Suprapubic skin (tissue), 4 donors: ENCODE results near the gene MOB1B. TPM values are rescaled to one million over a fixed set of nuclear protein-coding genes. Genes with fewer than 3 reads are reported as not detected.

ENCODE experiments used
- DNase-seq, 2 donors: peaks; one replicate each; pipeline ENCODE4 v3.0.0-alpha.2; 2019; ENCODE audit warnings: low spot score in 2 of 2
- H3K27ac ChIP-seq: fragments of 200-600 bp; sonication (generic); one replicate; pipeline ENCODE4 v1.5.1; 2019
- H3K27me3 ChIP-seq: fragments of 200-600 bp; sonication (generic); one replicate; pipeline ENCODE4 v1.5.1; 2019
- H3K36me3 ChIP-seq: fragments of 200-600 bp; sonication (generic); one replicate; pipeline ENCODE4 v1.5.1; 2019
- H3K4me1 ChIP-seq: fragments of 200-600 bp; sonication (generic); one replicate; pipeline ENCODE4 v1.5.1; 2019
- H3K4me3 ChIP-seq: fragments of 200-600 bp; sonication (generic); one replicate; pipeline ENCODE4 v1.5.1; 2019; ENCODE audit warnings: mild to moderate bottlenecking
- H3K9me3 ChIP-seq: fragments of 200-600 bp; sonication (generic); one replicate; pipeline ENCODE4 v1.5.1; 2019
- EP300 ChIP-seq: sonication (generic); formaldehyde crosslinking; IDR thresholded peaks from one replicate; pipeline ENCODE4 v1.6.1; 2017; ENCODE audit warnings: antibody characterized with exemption
- POLR2A ChIP-seq, 2 donors: fragments of 450-650 bp; IDR thresholded peaks; one replicate each; pipeline ENCODE4 v1.6.1; 2017; ENCODE audit warnings: antibody characterized with exemption in 2 of 2, mild to moderate bottlenecking in 2 of 2, moderate library complexity in 2 of 2
- POLR2AphosphoS5 ChIP-seq, 3 donors: sonication (generic); formaldehyde crosslinking; IDR thresholded peaks; one replicate each; pipeline ENCODE4 v1.6.1; 2017; ENCODE audit warnings: antibody characterized with exemption in 3 of 3
- WGBS: methylation state at CpG from one replicate; pipeline ENCODE4 v1.1.5; 2018; 5-methylcytosine and 5-hydroxymethylcytosine counted together
- total RNA-seq, 4 donors: library from RNA; depleted of rRNA; stranded (reverse); fragments of >200 nt; gene quantifications; one replicate each; pipeline ENCODE4 v1.1.0, GENCODE V29; 2016
- TF ChIP-seq, protein P1 (sequence below), 2 donors: fragments of 200-600 bp in 1 of 2; fragments of 450-650 bp in 1 of 2; sonication (generic) in 1 of 2; IDR thresholded peaks; one replicate each; pipeline ENCODE4 v1.5.1; 2016 to 2019; ENCODE audit warnings: antibody characterized with exemption in 2 of 2, mild to moderate bottlenecking in 1 of 2, moderate library complexity in 1 of 2

MOB1B gene
- total RNA-seq, 4 donors from 2014 or later: 9.5 to 20.8 (median 15.0) TPM

GRCh38 chr4:70948665-70949260 lies 46.6 kb downstream of the MOB1B start:
- Histone ChIP-seq H3K9me3 (no peaks in the 10 kb centered on the region), H3K27me3 (no peaks in the 10 kb centered on the region)

GRCh38 chr4:70954032-70954431 lies 51.9 kb downstream of the MOB1B start:
- no peak for DNase-seq
- Histone ChIP-seq H3K4me3 (no peak overlapping the region), H3K27ac (no peak overlapping the region), H3K27me3 (no peaks in the 10 kb centered on the region), H3K4me1 (no peaks in the 10 kb centered on the region), H3K36me3 (no peaks in the 10 kb centered on the region), H3K9me3 (no peaks in the 10 kb centered on the region)
- no peak for TF ChIP-seq POLR2A (IDR thresholded peaks at IDR 0.05)
- TF ChIP-seq, protein P1, sequence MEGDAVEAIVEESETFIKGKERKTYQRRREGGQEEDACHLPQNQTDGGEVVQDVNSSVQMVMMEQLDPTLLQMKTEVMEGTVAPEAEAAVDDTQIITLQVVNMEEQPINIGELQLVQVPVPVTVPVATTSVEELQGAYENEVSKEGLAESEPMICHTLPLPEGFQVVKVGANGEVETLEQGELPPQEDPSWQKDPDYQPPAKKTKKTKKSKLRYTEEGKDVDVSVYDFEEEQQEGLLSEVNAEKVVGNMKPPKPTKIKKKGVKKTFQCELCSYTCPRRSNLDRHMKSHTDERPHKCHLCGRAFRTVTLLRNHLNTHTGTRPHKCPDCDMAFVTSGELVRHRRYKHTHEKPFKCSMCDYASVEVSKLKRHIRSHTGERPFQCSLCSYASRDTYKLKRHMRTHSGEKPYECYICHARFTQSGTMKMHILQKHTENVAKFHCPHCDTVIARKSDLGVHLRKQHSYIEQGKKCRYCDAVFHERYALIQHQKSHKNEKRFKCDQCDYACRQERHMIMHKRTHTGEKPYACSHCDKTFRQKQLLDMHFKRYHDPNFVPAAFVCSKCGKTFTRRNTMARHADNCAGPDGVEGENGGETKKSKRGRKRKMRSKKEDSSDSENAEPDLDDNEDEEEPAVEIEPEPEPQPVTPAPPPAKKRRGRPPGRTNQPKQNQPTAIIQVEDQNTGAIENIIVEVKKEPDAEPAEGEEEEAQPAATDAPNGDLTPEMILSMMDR (IDR thresholded peaks at IDR 0.05): no peak
- no peak for TF ChIP-seq POLR2AphosphoS5 (IDR thresholded peaks at IDR 0.05)
- no peak for TF ChIP-seq EP300
- 100% methylated on average over 1 of the region's 1 CpG for WGBS

More at GRCh38 chr4:70948665-70949260, 46.6 kb downstream of the MOB1B start:
- H3K4me1 ChIP-seq: no peaks in the 10 kb centered on the region
- no peak overlapping the region for H3K27ac ChIP-seq
- H3K36me3 ChIP-seq: no peaks in the 10 kb centered on the region
- no peak overlapping the region for H3K4me3 ChIP-seq
- 86% methylated on average over 5 of the region's 5 CpGs for WGBS
- DNase-seq: no peak
- no peak for TF ChIP-seq EP300

DNA sequence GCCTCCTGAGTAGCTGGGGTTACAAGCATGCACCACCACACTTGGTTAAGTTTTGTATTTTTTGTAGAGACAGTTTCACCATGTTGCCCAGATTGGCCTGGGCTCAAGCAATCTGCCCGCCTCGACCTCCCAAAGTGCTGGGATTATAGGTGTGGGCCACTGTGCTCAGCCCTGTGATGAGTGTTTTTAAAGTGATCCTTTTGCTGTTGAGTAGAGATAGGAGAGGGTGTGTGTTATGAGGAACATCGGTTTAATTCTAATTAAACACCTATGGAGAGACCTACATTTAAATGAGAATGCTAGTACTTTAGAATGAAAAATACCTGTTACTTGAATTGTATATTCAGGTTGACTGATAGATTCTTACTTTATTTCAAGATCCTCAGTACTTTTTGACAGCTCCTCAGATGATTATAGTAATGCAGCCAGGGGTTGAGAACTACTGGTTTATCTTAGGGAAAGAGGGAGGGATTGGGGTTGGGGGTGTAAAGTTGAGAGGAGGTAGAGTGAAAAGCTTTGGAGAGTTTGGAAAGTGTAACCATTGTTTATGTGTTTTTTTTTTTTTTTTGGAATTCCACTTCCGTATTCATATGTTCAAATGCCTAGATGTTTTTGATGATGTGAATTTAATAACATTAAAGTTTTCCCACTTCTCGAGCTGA lies 54.5 kb downstream of the MOB1B start:
- no peak for TF ChIP-seq POLR2AphosphoS5 (IDR thresholded peaks at IDR 0.05)
- no peak for TF ChIP-seq EP300
- TF ChIP-seq POLR2A (IDR thresholded peaks at IDR 0.05): no peak
- TF ChIP-seq, protein P1 (IDR thresholded peaks at IDR 0.05): no peak
- no peaks in the 10 kb centered on the region for H3K27me3 ChIP-seq
- no peaks in the 10 kb centered on the region for H3K9me3 ChIP-seq
- H3K4me1 ChIP-seq: no peaks in the 10 kb centered on the region
- peaks cover 4% of the 10 kb centered on the region for H3K36me3 ChIP-seq
- DNase-seq: no peak
- no peak overlapping the region for H3K27ac ChIP-seq
- 89% methylated on average over 5 of the region's 5 CpGs for WGBS
- no peak overlapping the region for H3K4me3 ChIP-seq

- DNase-seq: no peak
- H3K27ac ChIP-seq: no peak overlapping the region
Observed at GRCh38 chr4:70958681-70959080, 56.5 kb downstream of the MOB1B start.

DNA sequence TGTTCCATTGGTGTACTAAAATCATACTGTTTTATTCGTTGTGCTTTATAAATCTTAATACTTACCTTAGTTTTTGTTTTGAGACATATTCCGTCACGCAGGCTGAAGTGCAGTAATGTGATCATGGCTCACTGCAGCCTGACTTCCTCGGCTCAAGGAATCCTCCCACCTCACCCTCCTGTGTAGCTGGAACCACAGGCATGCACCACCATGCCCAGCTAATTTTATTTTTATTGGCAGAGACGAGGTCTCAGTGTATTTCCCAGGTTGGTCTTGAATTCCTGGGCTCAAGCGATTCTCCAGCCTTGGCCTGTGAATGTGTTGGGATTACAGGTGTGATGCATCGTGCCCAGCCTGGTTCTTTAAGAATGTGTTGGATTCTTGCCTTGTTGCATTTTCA lies 66.9 kb downstream of the MOB1B start:
- no peaks in the 10 kb centered on the region for H3K27me3 ChIP-seq
- H3K4me1 ChIP-seq: no peaks in the 10 kb centered on the region
- no peak overlapping the region for H3K27ac ChIP-seq
- H3K36me3 ChIP-seq: peaks cover 6% of the 10 kb centered on the region
- no peak overlapping the region for H3K4me3 ChIP-seq
- no peak for DNase-seq
- WGBS: 67% methylated on average over 7 of the region's 7 CpGs
- TF ChIP-seq POLR2A (IDR thresholded peaks at IDR 0.05): no peak
- TF ChIP-seq, protein P1 (IDR thresholded peaks at IDR 0.05): no peak
- TF ChIP-seq EP300: no peak
- TF ChIP-seq POLR2AphosphoS5 (IDR thresholded peaks at IDR 0.05): no peak
- no peaks in the 10 kb centered on the region for H3K9me3 ChIP-seq

More at GRCh38 chr4:70958681-70959080, 56.5 kb downstream of the MOB1B start:
- 72% methylated on average over 3 of the region's 3 CpGs for WGBS
- no peaks in the 10 kb centered on the region for H3K27me3 ChIP-seq
- peaks cover 5% of the 10 kb centered on the region for H3K36me3 ChIP-seq
- H3K4me3 ChIP-seq: no peak overlapping the region
- no peak for TF ChIP-seq POLR2AphosphoS5 (IDR thresholded peaks at IDR 0.05)
- TF ChIP-seq POLR2A (IDR thresholded peaks at IDR 0.05): no peak
- TF ChIP-seq EP300: no peak
- TF ChIP-seq, protein P1 (IDR thresholded peaks at IDR 0.05): no peak
- H3K9me3 ChIP-seq: no peaks in the 10 kb centered on the region
- no peaks in the 10 kb centered on the region for H3K4me1 ChIP-seq
